Measurements from ENCODE around the gene ADAM23. TPM values are rescaled to one million over a fixed set of nuclear protein-coding genes. Genes with fewer than 3 reads are reported as not detected.
A peak's percentile ranks its signal among the peaks of the same experiment; 100 is the strongest.

Gene ADAM23
- polyA plus RNA-seq, 1 donor (not counting 4 experiments of a cell fraction or from before 2014, with no cell fraction given): 1.3 TPM

DNA sequence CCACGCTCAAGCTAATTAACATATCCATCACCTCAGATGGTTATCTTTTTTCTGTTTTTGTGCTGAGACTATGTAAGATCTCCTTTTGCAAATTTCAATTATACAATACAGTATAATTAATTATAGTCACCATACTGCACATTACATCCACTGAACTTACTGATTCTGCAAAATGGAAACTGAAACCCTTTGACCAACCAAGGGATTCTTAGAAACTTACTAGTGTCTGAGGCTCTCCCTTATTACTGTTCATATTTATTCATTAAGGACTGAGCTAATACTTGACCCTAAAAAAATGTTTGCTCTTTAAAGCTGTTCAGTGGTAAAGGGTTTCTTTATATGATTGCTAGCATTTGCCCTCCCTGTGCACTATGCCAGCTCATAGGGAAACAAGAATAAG is 50.7 kb downstream of the ADAM23 start:
- Histone ChIP-seq H3K9ac (ENCODE audit: control insufficient read depth, extremely low read depth, insufficient read depth, low read length) (no peak overlapping the region), H3K27ac (ENCODE audit: control insufficient read depth, insufficient read depth, low read length) (no peak overlapping the region), H3K4me1 (ENCODE audit: control insufficient read depth, extremely low read depth, insufficient read depth, low read length) (no peaks in the 10 kb centered on the region), H2AFZ (ENCODE audit: control insufficient read depth, low read length) (no peak overlapping the region), H3K27me3 (ENCODE audit: control insufficient read depth, extremely low read depth, insufficient read depth, low read length) (no peaks in the 10 kb centered on the region), H3K9me3 (ENCODE audit: control insufficient read depth, low read depth, low read length) (no peaks in the 10 kb centered on the region), H3K4me3 (ENCODE audit: control insufficient read depth in 2 of 3, extremely low read depth in 1 of 3, insufficient read depth in 2 of 3, low read depth in 1 of 3, low read length in 3 of 3) (no peak overlapping the region), H4K20me1 (ENCODE audit: control insufficient read depth, extremely low read depth, insufficient read depth, low read length) (no peaks in the 10 kb centered on the region), H3K4me2 (ENCODE audit: control insufficient read depth, extremely low read depth, insufficient read depth, low read depth, low read length) (no peak overlapping the region), H3K79me2 (ENCODE audit: control insufficient read depth, insufficient read depth, low read length) (no peaks in the 10 kb centered on the region), H3K9me1 (ENCODE audit: control insufficient read depth, extremely low read depth, insufficient read depth, low read length) (no peaks in the 10 kb centered on the region), H3K36me3 (ENCODE audit: control insufficient read depth in 2 of 2, extremely low read depth in 1 of 2, insufficient read depth in 2 of 2, low read length in 2 of 2) (no peaks in the 10 kb centered on the region)
- DNase-seq (ENCODE audit: low read depth, low spot score) (no peak), FAIRE-seq (no peak)
- TF ChIP-seq EZH2 (IDR thresholded peaks at IDR 0.05; ENCODE audit: low read length): no peak
- TF ChIP-seq, protein P1, sequence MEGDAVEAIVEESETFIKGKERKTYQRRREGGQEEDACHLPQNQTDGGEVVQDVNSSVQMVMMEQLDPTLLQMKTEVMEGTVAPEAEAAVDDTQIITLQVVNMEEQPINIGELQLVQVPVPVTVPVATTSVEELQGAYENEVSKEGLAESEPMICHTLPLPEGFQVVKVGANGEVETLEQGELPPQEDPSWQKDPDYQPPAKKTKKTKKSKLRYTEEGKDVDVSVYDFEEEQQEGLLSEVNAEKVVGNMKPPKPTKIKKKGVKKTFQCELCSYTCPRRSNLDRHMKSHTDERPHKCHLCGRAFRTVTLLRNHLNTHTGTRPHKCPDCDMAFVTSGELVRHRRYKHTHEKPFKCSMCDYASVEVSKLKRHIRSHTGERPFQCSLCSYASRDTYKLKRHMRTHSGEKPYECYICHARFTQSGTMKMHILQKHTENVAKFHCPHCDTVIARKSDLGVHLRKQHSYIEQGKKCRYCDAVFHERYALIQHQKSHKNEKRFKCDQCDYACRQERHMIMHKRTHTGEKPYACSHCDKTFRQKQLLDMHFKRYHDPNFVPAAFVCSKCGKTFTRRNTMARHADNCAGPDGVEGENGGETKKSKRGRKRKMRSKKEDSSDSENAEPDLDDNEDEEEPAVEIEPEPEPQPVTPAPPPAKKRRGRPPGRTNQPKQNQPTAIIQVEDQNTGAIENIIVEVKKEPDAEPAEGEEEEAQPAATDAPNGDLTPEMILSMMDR (optimal IDR thresholded peaks at IDR 0.05 in 1 of 3, IDR thresholded peaks at IDR 0.05 in 1 of 3, conservative IDR thresholded peaks at IDR 0.05 in 1 of 3; ENCODE audit: extremely low read depth in 1 of 3, insufficient read depth in 2 of 3, low read length in 3 of 3): no peak
- dilution Hi-C loops (cut with MboI; ENCODE audit: extremely low pct_ligation_motif_present, low sequenced_read_pairs): no loop called here

GRCh38 chr2:206502729-206503128 is 59.4 kb downstream of the ADAM23 start:
- no peaks in the 10 kb centered on the region for H3K79me2 ChIP-seq (ENCODE audit: control insufficient read depth, insufficient read depth, low read length)
- H3K27me3 ChIP-seq (ENCODE audit: control insufficient read depth, extremely low read depth, insufficient read depth, low read length): no peaks in the 10 kb centered on the region
- no peaks in the 10 kb centered on the region for H3K36me3 ChIP-seq (ENCODE audit: control insufficient read depth in 2 of 2, extremely low read depth in 1 of 2, insufficient read depth in 2 of 2, low read length in 2 of 2)
- dilution Hi-C loops (cut with MboI; ENCODE audit: extremely low pct_ligation_motif_present, low sequenced_read_pairs): no loop called here
- H4K20me1 ChIP-seq (ENCODE audit: control insufficient read depth, extremely low read depth, insufficient read depth, low read length): no peaks in the 10 kb centered on the region
- FAIRE-seq (no peak), DNase-seq (ENCODE audit: low read depth, low spot score) (no peak)
- H3K9me3 ChIP-seq (ENCODE audit: control insufficient read depth, low read depth, low read length): no peaks in the 10 kb centered on the region
- H3K9ac ChIP-seq (ENCODE audit: control insufficient read depth, extremely low read depth, insufficient read depth, low read length): no peak overlapping the region
- no peak overlapping the region for H3K4me2 ChIP-seq (ENCODE audit: control insufficient read depth, extremely low read depth, insufficient read depth, low read depth, low read length)
- H2AFZ ChIP-seq (ENCODE audit: control insufficient read depth, low read length): no peak overlapping the region
- H3K27ac ChIP-seq (ENCODE audit: control insufficient read depth, insufficient read depth, low read length): no peak overlapping the region
- TF ChIP-seq, protein P1 (optimal IDR thresholded peaks at IDR 0.05 in 1 of 3, IDR thresholded peaks at IDR 0.05 in 1 of 3, conservative IDR thresholded peaks at IDR 0.05 in 1 of 3; ENCODE audit: extremely low read depth in 1 of 3, insufficient read depth in 2 of 3, low read length in 3 of 3): peak in 2 of 3 experiments; percentile 19 to 28
- no peak for TF ChIP-seq EZH2 (IDR thresholded peaks at IDR 0.05; ENCODE audit: low read length)
- no peak overlapping the region for H3K4me3 ChIP-seq (ENCODE audit: control insufficient read depth in 2 of 3, extremely low read depth in 1 of 3, insufficient read depth in 2 of 3, low read depth in 1 of 3, low read length in 3 of 3)
- no peaks in the 10 kb centered on the region for H3K9me1 ChIP-seq (ENCODE audit: control insufficient read depth, extremely low read depth, insufficient read depth, low read length)
- no peaks in the 10 kb centered on the region for H3K4me1 ChIP-seq (ENCODE audit: control insufficient read depth, extremely low read depth, insufficient read depth, low read length)

Data from keratinocyte (primary cell).